ENCODE data around the gene ZNF592.
"Not testable (repeated sequence)": the region's sequence is repeated elsewhere in the genome, so short reads cannot be mapped to it uniquely, and the experiment has no call there.

ZNF592 gene

DNA sequence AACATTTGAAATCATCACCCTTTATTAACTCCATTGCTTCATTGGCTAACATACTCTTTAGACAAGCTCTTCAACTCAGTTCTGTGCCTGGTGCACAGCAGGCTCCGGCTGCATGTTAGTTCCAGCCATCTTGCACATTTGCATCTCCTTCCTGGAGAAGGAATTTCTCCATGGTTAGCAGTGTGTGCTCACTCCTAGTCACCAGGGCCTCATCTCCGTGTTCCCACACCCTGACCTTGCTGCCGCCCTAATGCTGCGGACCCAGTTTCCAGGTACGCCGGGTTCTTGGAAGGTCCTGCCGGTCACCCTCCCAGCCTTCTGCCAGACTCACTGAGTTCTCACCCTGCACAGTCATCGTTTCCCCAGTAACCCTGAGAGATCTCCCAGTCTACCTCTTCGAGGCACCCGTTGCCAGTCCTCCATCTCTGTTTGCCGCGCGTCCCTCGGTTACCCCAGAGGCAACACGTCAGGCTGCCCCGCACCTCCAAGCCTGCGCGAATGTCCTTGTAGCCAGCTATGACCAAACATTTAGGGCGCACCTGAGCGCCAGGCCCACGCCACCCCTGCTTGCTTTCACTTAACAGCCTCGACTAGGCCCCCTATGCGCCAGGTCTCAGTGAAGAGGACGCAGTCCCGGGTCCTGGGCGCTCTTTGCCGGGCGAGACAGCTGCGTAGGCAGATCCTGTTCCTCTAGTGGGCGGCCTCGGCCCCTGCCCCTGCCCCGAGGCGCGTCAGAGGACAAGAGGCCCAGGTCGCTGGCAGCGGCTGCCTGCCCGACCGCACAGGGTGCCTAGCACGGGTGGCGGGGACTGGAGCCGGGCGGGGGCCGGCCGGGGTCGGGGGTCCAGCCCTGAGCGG lies 747 bp upstream of the ZNF592 start:
- DNase-seq: peak; percentile 37 to 53

DNA sequence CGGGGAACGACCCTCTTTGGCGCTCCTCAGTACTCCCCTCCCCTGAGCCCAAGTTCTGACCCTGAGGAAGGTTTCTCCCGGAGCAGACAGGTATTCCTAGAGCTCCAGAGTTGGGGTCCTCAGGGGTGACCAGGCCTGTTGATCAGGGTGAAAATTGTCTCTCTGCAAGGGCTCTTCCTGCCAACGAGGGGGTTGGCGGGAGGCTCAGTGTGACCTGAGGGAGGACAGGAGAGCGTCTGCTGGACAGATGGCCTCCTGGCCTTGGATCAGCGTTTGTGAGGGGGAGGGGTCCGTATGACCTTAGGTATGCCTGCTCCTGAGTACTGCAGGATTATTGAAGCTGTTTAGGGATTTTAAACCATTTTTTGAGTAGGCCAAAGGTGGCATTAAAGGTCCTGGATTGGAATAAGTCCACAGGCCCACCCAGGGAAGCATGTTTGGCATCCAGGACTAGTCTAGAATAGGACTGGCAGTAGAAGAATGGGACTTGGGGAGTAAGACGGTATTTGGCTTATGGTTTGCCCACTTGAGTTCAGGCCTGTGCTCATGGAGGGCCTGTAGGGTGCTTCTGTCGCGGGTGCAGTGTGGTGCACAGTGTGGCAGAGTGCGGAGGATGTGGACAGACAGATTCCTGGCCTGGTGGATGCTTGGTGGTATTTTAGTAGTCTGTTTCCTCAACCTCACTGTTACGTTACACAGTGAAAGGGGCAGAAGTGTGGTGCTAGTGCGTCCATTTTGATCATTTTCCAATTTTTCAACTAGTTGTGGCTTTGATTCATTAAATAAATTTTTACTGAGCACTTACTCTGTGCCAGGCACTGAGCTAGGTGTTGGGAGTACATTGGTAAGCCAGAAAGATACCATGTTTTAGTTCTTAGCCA lies 959 bp downstream of the ZNF592 start:
- peak; percentile 46 to 72 for DNase-seq

DNA sequence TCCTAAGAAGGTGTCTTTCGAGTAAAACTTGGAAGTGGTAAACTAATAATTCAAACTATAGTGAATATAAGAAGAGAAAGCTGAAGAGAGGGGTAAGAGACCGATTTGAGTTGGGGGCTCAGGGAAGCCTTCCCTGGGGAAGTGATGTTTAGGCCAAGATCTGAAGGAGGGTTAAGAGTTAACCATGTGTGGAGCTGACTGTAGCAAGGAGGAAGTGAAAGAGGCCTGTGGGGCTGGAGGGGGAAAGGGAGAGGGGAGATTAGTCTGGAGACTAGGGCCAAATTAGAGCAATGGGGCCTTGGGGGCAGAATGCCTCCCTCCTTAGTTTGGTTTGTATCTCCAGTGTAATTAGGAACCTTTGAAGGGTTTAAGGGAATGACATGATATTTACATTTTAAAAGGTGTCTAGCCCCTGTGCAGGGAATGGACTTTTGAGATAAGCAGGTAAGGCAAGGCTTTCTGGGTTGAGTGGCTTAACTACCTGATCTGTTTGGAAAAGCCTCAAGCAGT lies 2.2 kb downstream of the ZNF592 start:
- DNase-seq: peak; percentile 40 to 44

DNA sequence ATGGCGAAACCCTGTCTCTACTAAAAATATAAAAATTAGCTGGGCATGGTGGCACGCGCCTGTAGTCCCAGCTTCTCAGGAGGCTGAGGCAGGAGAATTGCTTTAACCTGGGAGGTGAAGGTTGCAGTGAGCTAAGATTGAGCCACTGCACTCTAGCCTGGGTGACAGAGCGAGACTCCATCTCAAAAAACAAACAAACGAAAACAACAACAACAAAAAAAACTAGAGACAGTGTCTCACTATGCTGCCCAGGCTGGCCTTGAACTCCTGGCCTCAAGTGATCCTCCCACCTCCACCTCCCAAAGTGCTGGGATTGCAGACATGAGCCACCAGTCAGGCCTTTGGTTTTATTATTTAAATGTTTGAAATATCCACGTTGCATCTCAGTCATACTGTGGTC lies 3.3 kb downstream of the ZNF592 start:
- DNase-seq: not testable (repeated sequence)

- DNase-seq: no peak
Measured at GRCh38 chr15:84752195-84752594, 3.8 kb downstream of the ZNF592 start.

GRCh38 chr15:84752700-84753099 lies 4.3 kb downstream of the ZNF592 start:
- no peak for DNase-seq

DNA sequence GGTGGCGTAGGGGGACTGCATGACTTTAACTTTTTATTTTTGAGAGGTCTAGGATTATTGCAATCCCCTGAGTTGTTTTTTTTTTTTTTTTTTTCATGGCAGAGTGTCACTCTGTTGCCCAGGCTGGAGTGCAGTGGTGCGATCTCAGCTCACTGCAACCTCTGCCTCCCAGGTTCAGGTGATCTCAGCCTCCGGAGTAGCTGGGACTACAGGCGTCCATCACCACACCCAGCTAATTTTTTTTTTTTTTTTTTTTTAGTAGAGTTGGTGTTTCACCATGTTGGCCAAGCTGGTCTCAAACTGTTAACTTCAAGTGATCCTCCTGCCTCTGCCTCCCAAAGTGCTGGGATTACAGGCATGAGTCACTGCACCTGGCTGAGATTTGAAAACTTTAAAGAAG lies 6.5 kb downstream of the ZNF592 start:
- DNase-seq: not testable (repeated sequence)

DNA sequence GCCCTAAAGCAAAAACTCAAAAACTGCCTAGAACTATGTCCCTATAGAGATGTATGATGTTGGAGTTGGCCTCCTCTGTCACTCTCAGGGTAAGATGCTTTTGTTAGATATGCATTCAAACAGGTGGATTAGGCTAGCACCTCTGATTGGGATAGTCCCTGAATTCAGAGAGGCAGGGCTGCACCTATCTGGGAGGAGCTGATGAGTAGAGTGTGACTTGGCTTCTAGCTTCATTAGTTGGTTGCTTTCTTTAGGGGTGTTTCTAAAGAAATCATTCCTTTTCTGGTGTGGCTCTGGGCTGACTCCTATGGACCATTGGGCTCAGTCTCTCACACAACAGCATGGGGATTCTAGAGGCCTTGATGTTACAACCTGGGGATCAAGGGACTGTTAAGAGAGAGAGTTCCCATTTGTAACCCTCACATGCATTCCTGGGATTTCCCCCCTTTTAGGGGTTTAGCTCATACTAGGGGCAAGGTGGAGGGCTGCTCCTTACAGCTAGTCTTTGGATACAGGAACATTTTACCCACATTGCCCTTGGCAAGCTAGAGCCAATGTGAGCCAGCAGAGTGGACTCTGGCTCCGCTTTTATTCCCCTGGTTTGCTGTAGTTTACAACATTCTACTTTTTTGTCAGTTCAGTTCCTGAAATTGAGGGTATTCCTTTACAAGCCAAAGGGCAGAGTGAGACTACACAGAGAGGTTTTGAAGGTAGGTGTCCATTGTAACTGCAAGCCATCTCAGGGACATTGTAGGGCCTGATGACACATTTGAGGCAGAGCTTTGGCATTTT lies 7.5 kb downstream of the ZNF592 start:
- no peak for DNase-seq

DNA sequence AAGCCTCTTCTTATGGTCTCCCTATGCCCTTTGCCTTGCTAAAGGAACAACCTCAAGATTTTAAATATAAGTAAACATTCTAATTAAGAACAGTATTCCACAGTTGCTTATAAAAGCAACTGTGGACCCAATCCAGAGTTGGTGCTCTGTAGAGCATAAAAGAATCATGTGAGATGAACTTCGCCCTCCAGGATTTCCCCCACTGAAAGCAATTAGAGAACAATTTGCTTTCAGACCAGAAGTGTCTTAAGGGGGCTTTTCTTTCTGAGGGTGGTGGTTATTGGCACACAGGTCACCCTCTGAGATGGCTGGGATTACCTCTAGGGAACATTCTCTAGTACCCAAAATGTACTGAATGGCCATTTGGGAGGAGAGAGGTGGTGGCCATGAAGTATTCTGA lies 10.6 kb downstream of the ZNF592 start:
- DNase-seq: no peak

DNA sequence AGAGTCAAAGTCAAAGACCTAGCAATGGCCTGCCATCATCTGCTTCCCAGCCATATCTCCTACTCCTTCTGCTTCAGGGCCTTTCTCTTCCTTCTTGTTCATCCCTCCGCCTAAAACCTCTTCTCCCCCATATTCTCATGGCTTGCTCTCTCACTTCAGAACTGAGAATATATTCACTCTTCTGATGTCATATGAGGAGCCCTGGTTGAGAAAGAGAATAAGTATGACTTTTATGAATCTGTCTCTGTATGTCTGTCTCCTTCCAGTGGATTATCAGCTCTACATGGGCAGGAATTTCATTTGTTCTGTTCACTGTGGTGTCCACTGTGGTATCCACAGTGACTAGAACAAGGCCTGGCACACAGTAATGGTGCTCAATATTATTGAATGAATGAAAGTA lies 11.8 kb downstream of the ZNF592 start:
- no peak for DNase-seq

DNA sequence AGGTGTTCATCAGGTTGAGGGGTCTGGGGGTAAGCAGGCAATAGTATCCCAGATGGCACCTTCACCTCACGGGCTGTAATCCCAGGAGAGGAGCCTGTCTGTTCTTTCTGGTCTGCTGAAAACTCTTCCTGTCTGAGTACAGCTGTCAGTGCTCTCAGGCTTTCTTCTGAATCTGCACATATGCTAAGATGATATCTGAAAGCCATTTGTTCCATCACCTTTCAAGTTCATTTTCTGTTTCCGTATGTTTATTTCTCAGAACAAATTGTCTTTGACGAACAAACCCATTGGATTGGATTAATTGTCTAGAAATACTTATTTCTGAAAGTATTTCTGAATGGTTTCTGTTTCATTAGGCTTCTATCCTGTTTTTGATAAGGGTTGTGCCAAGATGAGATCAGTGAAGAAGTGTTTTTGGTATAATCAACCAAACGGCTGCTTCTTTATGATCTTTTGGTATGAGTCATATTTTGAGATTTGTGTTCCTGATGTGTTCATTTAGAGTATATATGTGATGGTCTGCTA lies 13.3 kb downstream of the ZNF592 start:
- no peak for DNase-seq

- DNase-seq: no peak
Measured at GRCh38 chr15:84762840-84763572, 14.6 kb downstream of the ZNF592 start.

- DNase-seq: no peak
Measured at GRCh38 chr15:84764585-84764984, 16.2 kb downstream of the ZNF592 start.

GRCh38 chr15:84764989-84765388 lies 16.6 kb downstream of the ZNF592 start:
- DNase-seq: no peak

DNA sequence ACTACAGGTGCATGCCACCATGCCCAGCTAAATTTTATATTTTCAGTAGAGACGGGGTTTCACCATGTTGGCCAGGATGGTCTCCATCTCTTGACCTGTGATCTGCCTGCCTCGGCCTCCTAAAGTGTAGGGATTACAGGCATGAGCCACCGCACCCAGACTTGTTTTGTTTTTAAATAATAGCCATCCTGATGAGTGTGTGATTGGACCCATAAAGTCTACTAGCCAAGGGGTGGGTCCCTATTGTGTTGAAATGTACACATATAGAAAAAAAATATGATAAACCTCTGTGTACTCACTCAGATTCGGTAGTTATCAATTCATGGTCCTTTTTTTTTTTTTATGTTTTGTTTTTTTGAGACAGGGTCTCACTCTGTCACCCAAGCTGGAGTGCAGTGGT lies 17.3 kb downstream of the ZNF592 start:
- no peak for DNase-seq

DNA sequence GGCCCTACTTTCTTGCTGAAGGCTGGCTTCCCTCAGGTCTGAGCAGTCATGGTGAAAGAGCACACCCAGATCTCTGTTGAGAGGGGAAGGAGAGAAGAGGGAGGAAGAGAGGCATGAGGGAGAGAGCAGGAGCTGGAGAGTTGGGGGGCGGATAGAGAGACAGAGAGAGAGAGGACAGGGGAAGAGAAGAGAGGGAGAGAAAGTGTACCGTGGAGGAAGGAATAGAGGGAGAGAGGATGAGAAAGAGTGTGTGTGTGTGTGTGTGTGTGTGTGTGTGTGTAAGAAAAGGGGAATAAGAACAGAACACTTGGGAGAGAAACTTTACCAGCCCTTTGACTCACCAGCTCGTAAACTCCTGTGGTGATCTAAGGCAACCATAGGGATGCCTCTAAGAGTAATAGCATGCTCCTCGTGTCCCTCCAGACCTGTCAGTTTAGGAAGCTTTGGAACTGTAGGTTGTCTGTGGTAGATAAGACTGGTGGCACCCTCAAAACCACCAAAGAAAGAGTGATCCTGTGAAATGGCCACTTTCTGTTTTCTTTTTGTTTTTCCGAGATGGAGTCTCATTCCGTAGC lies 18.2 kb downstream of the ZNF592 start:
- no peak for DNase-seq

GRCh38 chr15:84772031-84772430 lies 23.6 kb downstream of the ZNF592 start:
- DNase-seq: no peak

DNA sequence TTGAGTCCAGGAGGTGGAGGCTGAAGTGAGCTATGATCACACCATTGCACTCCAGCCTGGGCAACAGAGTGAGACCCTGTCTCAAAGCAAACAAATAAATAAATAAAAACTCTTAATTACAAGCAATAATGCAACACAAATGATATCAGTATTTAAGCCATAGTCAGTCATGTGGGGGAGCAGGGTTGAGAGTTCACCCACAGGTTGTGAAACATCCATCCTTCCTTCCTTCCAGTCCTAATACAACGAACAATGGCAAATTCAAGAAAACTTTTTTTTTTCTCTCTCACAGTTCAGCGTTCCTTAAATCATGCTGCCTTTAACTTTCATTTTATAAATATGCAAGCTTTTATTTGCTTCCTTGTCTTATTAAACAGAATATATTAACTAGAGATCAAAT lies 24.1 kb downstream of the ZNF592 start:
- peak; percentile 60 to 63 for DNase-seq

- peak in 1 of 2 experiments; percentile 12 for DNase-seq
Measured at GRCh38 chr15:84773716-84774115, 25.3 kb downstream of the ZNF592 start.

DNA sequence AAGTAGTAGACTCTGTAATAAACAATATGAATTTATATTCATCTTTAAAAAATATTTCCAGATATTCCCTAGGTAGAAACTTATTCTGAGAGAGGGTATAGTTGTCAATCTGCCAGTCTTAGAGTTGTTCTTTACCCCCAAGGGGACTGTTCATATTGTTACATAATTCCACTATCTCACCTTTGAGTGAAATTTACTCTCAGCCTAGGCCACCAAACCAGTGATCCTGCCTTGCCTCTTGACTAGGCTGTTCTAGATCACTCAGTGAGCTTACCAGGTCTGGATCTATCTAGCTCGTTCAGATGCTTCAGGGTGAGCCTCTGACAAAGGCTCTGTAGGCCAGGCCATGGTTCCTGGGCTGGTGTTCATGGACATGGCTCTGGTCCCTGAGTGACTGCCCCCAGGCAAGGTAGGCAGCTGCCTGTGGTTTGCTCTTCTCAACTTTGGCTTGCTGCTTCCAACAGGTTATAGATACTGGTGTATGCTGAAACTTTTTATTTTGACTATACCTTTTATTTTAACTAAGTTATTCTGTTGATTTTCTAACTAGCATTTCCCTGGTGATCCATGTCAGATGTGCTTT lies 27.6 kb downstream of the ZNF592 start:
- DNase-seq: no peak

- no peak for DNase-seq
Measured at GRCh38 chr15:84778194-84778593, 29.8 kb downstream of the ZNF592 start.
